Measurements from ENCODE around the gene PTCHD4.
"Not testable (repeated sequence)": the region's sequence is repeated elsewhere in the genome, so short reads cannot be mapped to it uniquely, and the experiment has no call there.

Gene PTCHD4

DNA sequence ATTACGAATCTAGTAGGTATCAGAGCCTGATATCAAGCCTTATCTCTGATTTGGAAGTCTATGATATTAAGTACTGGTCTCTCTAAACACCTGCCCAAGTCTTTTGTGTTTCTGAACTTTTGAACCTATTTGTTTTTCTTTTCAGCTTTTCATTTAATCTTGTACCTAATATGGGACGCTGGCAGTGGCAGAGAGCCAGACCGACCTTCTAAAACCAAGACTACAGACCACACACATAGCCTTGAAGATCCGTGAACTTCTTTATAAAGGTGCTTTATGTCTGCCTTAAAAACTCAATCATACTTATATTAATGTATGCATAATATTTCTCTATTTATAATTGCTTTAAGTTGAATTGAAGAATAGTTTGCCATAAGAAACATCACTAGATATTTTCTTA lies 12.6 kb upstream of the PTCHD4 start:
- Histone ChIP-seq H3K4me3 (ENCODE audit: low read depth in 1 of 2, low read length in 2 of 2) (no peak overlapping the region), H3K27me3 (ENCODE audit: control insufficient read depth in 1 of 2, insufficient read depth in 2 of 2, low read length in 2 of 2) (no peaks in the 10 kb centered on the region), H3K9ac (ENCODE audit: low read depth in 1 of 2, low read length in 2 of 2) (no peak overlapping the region), H3K9me3 (ENCODE audit: control insufficient read depth in 1 of 2, low read length in 2 of 2) (no peaks in the 10 kb centered on the region), H3K27ac (ENCODE audit: low read depth, low read length) (no peak overlapping the region), H3K36me3 (ENCODE audit: control insufficient read depth in 1 of 2, insufficient read depth in 2 of 2, low read length in 2 of 2) (no peaks in the 10 kb centered on the region), H3K4me1 (ENCODE audit: control insufficient read depth in 1 of 2, insufficient read depth in 2 of 2, low read length in 2 of 2) (no peaks in the 10 kb centered on the region)

DNA sequence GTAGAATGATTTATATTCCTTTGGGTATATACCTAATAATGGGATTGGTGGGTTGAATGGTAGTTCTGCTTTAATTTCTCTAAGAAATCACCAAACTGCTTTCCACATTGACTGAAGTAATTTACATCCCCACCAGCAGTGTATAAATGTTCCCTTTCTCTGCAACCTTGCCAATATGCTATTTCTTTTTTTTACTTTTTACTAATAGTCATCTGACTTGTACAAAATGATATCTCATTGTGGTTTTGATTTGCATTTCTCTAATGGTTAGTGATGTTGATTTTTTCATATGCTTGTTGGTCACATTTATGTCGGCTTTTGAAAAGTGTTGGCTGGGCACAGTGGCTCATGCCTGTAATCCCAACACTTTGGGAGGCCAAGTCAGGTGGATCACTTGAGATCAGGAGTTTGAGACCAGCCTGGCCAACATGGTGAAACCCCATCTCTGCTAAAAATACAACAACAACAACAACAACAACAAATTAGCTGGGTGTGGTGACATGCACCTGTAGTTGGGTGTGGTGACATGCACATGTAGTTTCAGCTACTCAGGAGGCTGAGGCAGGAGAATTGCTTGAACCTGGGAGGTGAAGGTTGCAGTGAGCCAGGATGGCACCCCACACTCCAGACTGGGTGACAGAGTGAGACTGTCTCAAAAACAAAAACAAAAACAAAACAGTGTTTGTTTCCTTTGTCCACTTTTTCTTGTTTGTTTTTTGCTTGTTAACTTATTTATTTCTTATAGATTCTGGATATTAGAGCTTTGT lies 11.2 kb upstream of the PTCHD4 start:
- H3K27me3 ChIP-seq (ENCODE audit: control insufficient read depth in 1 of 2, insufficient read depth in 2 of 2, low read length in 2 of 2); H3K9ac ChIP-seq (ENCODE audit: low read depth in 1 of 2, low read length in 2 of 2); H3K36me3 ChIP-seq (ENCODE audit: control insufficient read depth in 1 of 2, insufficient read depth in 2 of 2, low read length in 2 of 2); H3K4me1 ChIP-seq (ENCODE audit: control insufficient read depth in 1 of 2, insufficient read depth in 2 of 2, low read length in 2 of 2); H3K27ac ChIP-seq (ENCODE audit: low read depth, low read length); H3K9me3 ChIP-seq (ENCODE audit: control insufficient read depth in 1 of 2, low read length in 2 of 2); H3K4me3 ChIP-seq (ENCODE audit: low read depth in 1 of 2, low read length in 2 of 2): not testable (repeated sequence)

DNA sequence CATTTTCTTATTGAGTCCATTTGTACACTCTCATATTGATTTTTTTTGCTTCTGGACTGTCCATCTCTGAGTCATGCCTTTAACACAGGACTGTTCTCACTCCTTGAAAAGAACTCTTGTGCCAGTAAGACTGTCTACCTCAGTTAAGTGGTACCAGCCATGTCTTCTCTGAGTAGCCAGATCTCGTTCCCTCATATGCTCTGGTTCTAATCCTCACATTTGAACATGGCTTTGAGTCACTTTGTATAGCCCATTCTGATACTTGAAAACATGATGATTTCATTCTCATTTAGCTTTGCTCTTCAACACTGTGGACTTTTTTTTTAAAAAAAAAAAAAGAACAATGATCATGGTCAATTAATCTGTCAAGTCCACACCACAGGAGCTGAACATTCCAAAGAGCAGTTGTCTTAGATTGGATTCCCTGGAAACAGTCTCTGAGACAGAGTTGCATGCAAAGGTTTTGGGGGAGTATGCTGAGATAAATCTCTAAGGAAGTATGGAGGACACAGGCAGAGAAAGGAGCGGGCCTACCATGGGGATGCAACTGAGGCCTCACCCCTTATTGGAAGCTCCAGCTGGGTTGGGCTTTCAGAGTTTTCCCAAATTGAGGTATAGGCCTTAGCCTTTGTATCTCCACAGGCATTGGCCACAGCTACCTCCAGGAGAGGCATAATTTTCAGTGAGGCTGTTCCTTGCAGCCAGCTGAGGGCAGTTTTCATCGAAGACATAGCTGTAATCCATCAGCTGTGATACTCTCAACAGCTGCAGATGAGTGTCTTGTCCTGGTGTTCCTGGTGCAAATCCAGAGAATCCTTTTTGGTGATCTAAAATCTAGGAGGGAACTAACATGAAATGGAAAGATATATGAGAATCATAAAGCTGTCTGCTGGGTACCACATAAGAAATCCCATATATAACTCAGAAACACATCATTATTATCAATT lies 6.0 kb upstream of the PTCHD4 start:
- Histone ChIP-seq H3K4me3 (ENCODE audit: low read depth in 1 of 2, low read length in 2 of 2) (no peak overlapping the region), H3K9ac (ENCODE audit: low read depth in 1 of 2, low read length in 2 of 2) (no peak overlapping the region), H3K36me3 (ENCODE audit: control insufficient read depth in 1 of 2, insufficient read depth in 2 of 2, low read length in 2 of 2) (no peaks in the 10 kb centered on the region), H3K27me3 (ENCODE audit: control insufficient read depth in 1 of 2, insufficient read depth in 2 of 2, low read length in 2 of 2) (no peaks in the 10 kb centered on the region), H3K4me1 (ENCODE audit: control insufficient read depth in 1 of 2, insufficient read depth in 2 of 2, low read length in 2 of 2) (no peaks in the 10 kb centered on the region), H3K27ac (ENCODE audit: low read depth, low read length) (no peak overlapping the region), H3K9me3 (ENCODE audit: control insufficient read depth in 1 of 2, low read length in 2 of 2) (no peaks in the 10 kb centered on the region)

DNA sequence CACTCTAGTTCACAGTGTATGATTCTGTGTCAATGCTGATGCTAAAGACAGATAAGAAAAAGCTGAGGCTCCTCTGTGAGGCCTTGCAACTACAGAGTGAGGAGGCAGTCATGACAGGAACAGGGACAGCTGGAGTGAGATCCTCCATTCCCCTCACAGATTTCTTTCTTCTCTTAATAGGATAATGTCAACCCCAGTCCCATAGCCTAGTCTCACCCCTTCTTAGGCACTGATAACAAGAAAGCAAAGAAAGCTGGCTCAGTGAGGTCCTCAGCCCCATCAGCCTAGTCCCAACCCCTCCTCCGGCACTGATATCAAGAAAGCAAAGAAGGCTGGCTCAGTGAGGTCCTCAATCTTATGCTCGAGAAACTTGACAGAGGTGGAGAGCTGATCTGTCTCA lies 2.1 kb upstream of the PTCHD4 start:
- Histone ChIP-seq H3K27ac (ENCODE audit: low read depth, low read length) (no peak overlapping the region), H3K27me3 (ENCODE audit: control insufficient read depth in 1 of 2, insufficient read depth in 2 of 2, low read length in 2 of 2) (no peaks in the 10 kb centered on the region), H3K36me3 (ENCODE audit: control insufficient read depth in 1 of 2, insufficient read depth in 2 of 2, low read length in 2 of 2) (no peaks in the 10 kb centered on the region), H3K9me3 (ENCODE audit: control insufficient read depth in 1 of 2, low read length in 2 of 2) (no peaks in the 10 kb centered on the region), H3K9ac (ENCODE audit: low read depth in 1 of 2, low read length in 2 of 2) (no peak overlapping the region), H3K4me3 (ENCODE audit: low read depth in 1 of 2, low read length in 2 of 2) (no peak overlapping the region), H3K4me1 (ENCODE audit: control insufficient read depth in 1 of 2, insufficient read depth in 2 of 2, low read length in 2 of 2) (no peaks in the 10 kb centered on the region)

DNA sequence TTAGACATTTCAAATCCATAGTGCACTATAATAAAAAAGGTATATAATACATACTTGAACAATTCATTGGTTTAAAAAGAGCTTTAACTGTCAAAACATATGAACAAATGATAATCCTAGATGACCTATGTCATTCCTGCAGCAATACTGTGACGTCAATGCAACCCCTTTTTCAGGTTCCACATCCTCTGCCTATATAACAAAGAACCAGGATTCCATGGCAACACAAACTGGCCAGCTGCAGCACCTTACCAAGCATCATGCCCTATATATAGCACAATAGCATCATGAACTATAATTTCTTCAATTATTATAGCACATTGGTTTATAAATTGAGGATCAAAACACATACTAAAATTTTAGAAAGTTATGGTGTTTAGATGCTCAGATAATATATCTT lies 578 bp upstream of the PTCHD4 start:
- Histone ChIP-seq H3K4me3 (ENCODE audit: low read depth in 1 of 2, low read length in 2 of 2) (no peak overlapping the region), H3K27me3 (ENCODE audit: control insufficient read depth in 1 of 2, insufficient read depth in 2 of 2, low read length in 2 of 2) (no peaks in the 10 kb centered on the region), H3K4me1 (ENCODE audit: control insufficient read depth in 1 of 2, insufficient read depth in 2 of 2, low read length in 2 of 2) (no peaks in the 10 kb centered on the region), H3K9ac (ENCODE audit: low read depth in 1 of 2, low read length in 2 of 2) (no peak overlapping the region), H3K36me3 (ENCODE audit: control insufficient read depth in 1 of 2, insufficient read depth in 2 of 2, low read length in 2 of 2) (no peaks in the 10 kb centered on the region), H3K9me3 (ENCODE audit: control insufficient read depth in 1 of 2, low read length in 2 of 2) (no peaks in the 10 kb centered on the region), H3K27ac (ENCODE audit: low read depth, low read length) (no peak overlapping the region)

DNA sequence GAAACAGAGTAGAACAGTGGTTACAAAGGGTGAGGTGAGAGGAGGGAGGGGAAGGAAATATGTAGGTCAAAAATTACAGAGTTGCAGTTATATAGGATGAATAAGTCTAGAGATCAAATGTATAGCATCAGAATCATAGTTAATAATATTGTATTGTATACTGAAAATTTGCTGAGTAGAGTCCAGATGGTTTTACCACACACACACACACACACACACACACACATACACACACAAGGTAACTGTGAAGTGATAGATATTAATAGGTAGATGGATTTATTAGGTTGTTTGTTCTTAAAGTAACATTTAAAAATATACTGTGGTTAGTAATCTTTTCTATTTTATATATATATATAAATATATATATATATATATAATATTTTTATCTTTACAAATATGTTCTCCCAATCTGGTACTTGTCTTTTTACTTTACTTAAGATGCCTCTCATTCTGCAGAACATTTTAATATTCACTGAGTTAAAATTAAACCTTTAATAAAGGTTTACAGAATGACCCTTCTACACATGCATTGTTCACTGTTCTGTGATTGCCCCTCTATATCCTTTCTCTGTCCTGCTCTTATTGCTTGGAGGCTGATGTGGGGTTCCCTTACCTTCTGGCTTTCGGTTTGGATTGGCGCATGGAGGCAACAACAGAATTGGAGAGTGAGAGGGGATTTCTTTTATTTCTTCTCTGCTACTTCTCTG lies 408 bp downstream of the PTCHD4 start:
- H3K4me1 ChIP-seq (ENCODE audit: control insufficient read depth in 1 of 2, insufficient read depth in 2 of 2, low read length in 2 of 2): no peaks in the 10 kb centered on the region
- no peak overlapping the region for H3K4me3 ChIP-seq (ENCODE audit: low read depth in 1 of 2, low read length in 2 of 2)
- no peak overlapping the region for H3K27ac ChIP-seq (ENCODE audit: low read depth, low read length)
- no peaks in the 10 kb centered on the region for H3K27me3 ChIP-seq (ENCODE audit: control insufficient read depth in 1 of 2, insufficient read depth in 2 of 2, low read length in 2 of 2)
- no peaks in the 10 kb centered on the region for H3K9me3 ChIP-seq (ENCODE audit: control insufficient read depth in 1 of 2, low read length in 2 of 2)
- no peak overlapping the region for H3K9ac ChIP-seq (ENCODE audit: low read depth in 1 of 2, low read length in 2 of 2)
- H3K36me3 ChIP-seq (ENCODE audit: control insufficient read depth in 1 of 2, insufficient read depth in 2 of 2, low read length in 2 of 2): no peaks in the 10 kb centered on the region

DNA sequence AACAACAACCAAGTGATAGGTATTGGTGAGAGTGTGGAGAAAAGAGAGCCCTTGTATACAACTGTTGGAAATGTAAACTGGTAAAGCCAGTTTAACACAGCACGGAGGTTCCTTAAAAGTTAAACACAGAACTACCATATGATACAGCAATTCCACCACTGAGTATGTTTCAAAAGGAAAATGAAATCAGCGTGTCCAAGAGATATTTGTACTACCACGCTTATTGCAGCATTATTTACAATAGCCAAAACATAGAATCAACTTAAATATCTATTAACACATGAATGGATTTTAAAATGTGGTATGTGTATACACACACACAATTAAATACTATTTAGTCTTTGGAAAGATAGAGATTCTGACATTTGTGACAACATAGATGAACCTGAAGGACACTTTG lies 1.1 kb downstream of the PTCHD4 start:
- no peak overlapping the region for H3K9ac ChIP-seq (ENCODE audit: low read depth in 1 of 2, low read length in 2 of 2)
- no peak overlapping the region for H3K4me3 ChIP-seq (ENCODE audit: low read depth in 1 of 2, low read length in 2 of 2)
- H3K9me3 ChIP-seq (ENCODE audit: control insufficient read depth in 1 of 2, low read length in 2 of 2): no peaks in the 10 kb centered on the region
- H3K4me1 ChIP-seq (ENCODE audit: control insufficient read depth in 1 of 2, insufficient read depth in 2 of 2, low read length in 2 of 2): no peaks in the 10 kb centered on the region
- H3K27ac ChIP-seq (ENCODE audit: low read depth, low read length): no peak overlapping the region
- H3K36me3 ChIP-seq (ENCODE audit: control insufficient read depth in 1 of 2, insufficient read depth in 2 of 2, low read length in 2 of 2): no peaks in the 10 kb centered on the region
- no peaks in the 10 kb centered on the region for H3K27me3 ChIP-seq (ENCODE audit: control insufficient read depth in 1 of 2, insufficient read depth in 2 of 2, low read length in 2 of 2)

DNA sequence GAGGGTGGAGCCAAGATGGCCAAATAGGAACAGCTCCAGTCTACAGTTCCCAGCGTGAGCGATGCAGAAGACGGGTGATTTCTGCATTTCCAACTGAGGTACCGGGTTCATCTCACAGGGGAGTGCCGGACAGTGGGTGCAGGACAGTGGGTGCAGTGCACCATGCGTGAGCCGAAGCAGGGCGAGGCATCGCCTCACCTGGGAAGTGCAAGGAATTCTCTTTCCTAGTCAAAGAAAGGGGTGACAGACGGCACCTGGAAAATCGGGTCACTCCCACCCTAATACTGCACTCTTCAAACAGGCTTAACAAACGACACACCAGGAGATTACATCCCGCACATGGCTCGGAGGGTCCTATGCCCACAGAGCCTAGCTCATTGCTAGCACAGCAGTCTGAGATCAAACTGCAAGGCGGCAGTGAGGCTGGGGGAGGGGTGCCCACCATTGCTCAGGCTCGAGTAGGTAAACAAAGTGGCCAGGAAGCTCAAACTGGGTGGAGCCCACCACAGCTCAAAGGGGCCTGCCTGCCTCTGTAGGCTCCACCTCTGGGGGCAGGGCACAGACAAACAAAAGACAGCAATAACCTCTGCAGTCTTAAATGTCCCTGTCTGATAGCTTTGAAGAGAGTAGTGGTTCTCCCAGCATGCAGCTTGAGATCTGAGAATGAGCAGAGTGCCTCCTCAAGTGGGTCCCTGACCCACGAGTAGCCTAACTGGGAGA lies 8.4 kb downstream of the PTCHD4 start:
- not testable (repeated sequence) for H3K36me3 ChIP-seq (ENCODE audit: control insufficient read depth in 1 of 2, insufficient read depth in 2 of 2, low read length in 2 of 2); H3K9ac ChIP-seq (ENCODE audit: low read depth in 1 of 2, low read length in 2 of 2); H3K4me1 ChIP-seq (ENCODE audit: control insufficient read depth in 1 of 2, insufficient read depth in 2 of 2, low read length in 2 of 2); H3K27ac ChIP-seq (ENCODE audit: low read depth, low read length); H3K9me3 ChIP-seq (ENCODE audit: control insufficient read depth in 1 of 2, low read length in 2 of 2); H3K27me3 ChIP-seq (ENCODE audit: control insufficient read depth in 1 of 2, insufficient read depth in 2 of 2, low read length in 2 of 2); H3K4me3 ChIP-seq (ENCODE audit: low read depth in 1 of 2, low read length in 2 of 2)

DNA sequence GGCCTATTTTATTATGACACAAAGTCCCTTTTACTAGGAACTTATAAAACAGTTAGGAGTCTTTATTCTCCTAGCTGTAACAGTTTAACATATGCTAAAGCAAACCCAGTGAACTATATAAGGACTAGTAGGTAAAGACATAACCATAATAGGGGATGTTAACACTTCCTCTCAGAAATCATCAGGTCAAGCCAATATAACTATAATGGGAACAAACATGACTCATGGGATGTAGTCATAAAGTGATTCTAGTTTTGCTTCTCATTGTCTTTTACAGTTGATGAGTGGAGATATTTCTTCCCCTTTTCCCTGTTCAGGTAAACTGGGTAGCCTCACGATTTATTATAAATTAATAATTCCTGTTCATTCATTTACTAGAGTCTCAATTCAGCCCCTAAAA lies 9.7 kb downstream of the PTCHD4 start:
- H3K27ac ChIP-seq (ENCODE audit: low read depth, low read length): no peak overlapping the region
- H3K9ac ChIP-seq (ENCODE audit: low read depth in 1 of 2, low read length in 2 of 2): no peak overlapping the region
- no peaks in the 10 kb centered on the region for H3K36me3 ChIP-seq (ENCODE audit: control insufficient read depth in 1 of 2, insufficient read depth in 2 of 2, low read length in 2 of 2)
- H3K4me3 ChIP-seq (ENCODE audit: low read depth in 1 of 2, low read length in 2 of 2): no peak overlapping the region
- H3K27me3 ChIP-seq (ENCODE audit: control insufficient read depth in 1 of 2, insufficient read depth in 2 of 2, low read length in 2 of 2): no peaks in the 10 kb centered on the region
- no peaks in the 10 kb centered on the region for H3K4me1 ChIP-seq (ENCODE audit: control insufficient read depth in 1 of 2, insufficient read depth in 2 of 2, low read length in 2 of 2)
- H3K9me3 ChIP-seq (ENCODE audit: control insufficient read depth in 1 of 2, low read length in 2 of 2): no peaks in the 10 kb centered on the region

DNA sequence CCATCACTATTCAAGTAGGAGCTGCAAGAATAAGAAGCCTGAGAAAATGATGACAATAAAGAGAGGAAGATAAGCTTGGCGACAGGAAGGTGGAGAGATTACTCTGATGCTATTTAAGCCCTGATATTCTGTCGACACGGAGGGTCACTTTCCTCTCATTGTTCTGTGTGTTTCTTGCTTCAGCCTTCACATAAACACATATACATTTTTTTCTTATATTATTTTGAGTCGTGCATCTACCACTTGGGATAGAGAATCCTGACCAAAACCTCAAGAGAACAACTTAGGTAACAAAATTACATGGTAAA lies 10.5 kb downstream of the PTCHD4 start:
- H3K27ac ChIP-seq (ENCODE audit: low read depth, low read length): no peak overlapping the region

More for the DNA sequence above, 10.5 kb downstream of the PTCHD4 start:
- no peaks in the 10 kb centered on the region for H3K9me3 ChIP-seq (ENCODE audit: control insufficient read depth in 1 of 2, low read length in 2 of 2)
- H3K36me3 ChIP-seq (ENCODE audit: control insufficient read depth in 1 of 2, insufficient read depth in 2 of 2, low read length in 2 of 2): no peaks in the 10 kb centered on the region
- H3K27me3 ChIP-seq (ENCODE audit: control insufficient read depth in 1 of 2, insufficient read depth in 2 of 2, low read length in 2 of 2): no peaks in the 10 kb centered on the region
- H3K9ac ChIP-seq (ENCODE audit: low read depth in 1 of 2, low read length in 2 of 2): no peak overlapping the region
- no peaks in the 10 kb centered on the region for H3K4me1 ChIP-seq (ENCODE audit: control insufficient read depth in 1 of 2, insufficient read depth in 2 of 2, low read length in 2 of 2)
- no peak overlapping the region for H3K4me3 ChIP-seq (ENCODE audit: low read depth in 1 of 2, low read length in 2 of 2)

Data from duodenal mucosa (tissue), 2 donors.